Neuronal stem cell (in vitro differentiated cells): ENCODE measurements around the gene LACC1.
A peak's percentile ranks its signal among the peaks of the same experiment; 100 is the strongest.

Experiments used
- DNase-seq: peaks from one replicate; pipeline ENCODE4 v3.0.0-alpha.2; 2013; ENCODE audit warnings: low spot score
- H2AFZ ChIP-seq: one replicate; pipeline ENCODE4 v1.6.1; 2013; ENCODE audit warnings: mild to moderate bottlenecking, low read length, inconsistent platforms
- H2AK5ac ChIP-seq: 2 replicates; pipeline ENCODE4 v1.6.1; 2013; ENCODE audit warnings: low read depth, mild to moderate bottlenecking, inconsistent platforms, low read length, moderate library complexity, mixed read lengths
- H2BK120ac ChIP-seq: 2 replicates; pipeline ENCODE4 v1.6.1; 2013; ENCODE audit warnings: low read depth, mild to moderate bottlenecking, inconsistent platforms, low read length, moderate library complexity, mixed read lengths
- H2BK12ac ChIP-seq: one replicate; pipeline ENCODE4 v1.6.1; 2013; ENCODE audit warnings: low read length, inconsistent platforms
- H2BK15ac ChIP-seq: 2 replicates; pipeline ENCODE4 v1.6.1; 2013; ENCODE audit warnings: mild to moderate bottlenecking, low read length, inconsistent platforms, mixed read lengths
- H2BK5ac ChIP-seq: one replicate; pipeline ENCODE4 v1.6.1; 2013; ENCODE audit warnings: inconsistent platforms, mild to moderate bottlenecking, low read length, moderate library complexity
- H3K14ac ChIP-seq: one replicate; pipeline ENCODE4 v1.6.1; 2013; ENCODE audit warnings: low read length, inconsistent platforms
- H3K18ac ChIP-seq: 2 replicates; pipeline ENCODE4 v1.6.1; 2013; ENCODE audit warnings: low read length, inconsistent platforms
- H3K23ac ChIP-seq: 2 replicates; pipeline ENCODE4 v1.6.1; 2013; ENCODE audit warnings: low read depth, mild to moderate bottlenecking, mixed read lengths, low read length, inconsistent platforms; ENCODE audit not compliant: poor library complexity
- H3K27ac ChIP-seq: replicated peaks from 3 replicates; pipeline ENCODE4 v1.5.1; 2013; ENCODE audit warnings: low read length, inconsistent platforms
- H3K27me3 ChIP-seq, 3 experiments: 2 replicates each; pipeline ENCODE4 v1.6.1; 2013; ENCODE audit warnings: low read length in 3 of 3, mild to moderate bottlenecking in 2 of 3, inconsistent platforms in 1 of 3, low read depth in 1 of 3, mixed read lengths in 1 of 3, moderate library complexity in 1 of 3; ENCODE audit not compliant: control insufficient read depth in 3 of 3, insufficient read depth in 3 of 3
- H3K36me3 ChIP-seq, 2 donors: replicated peaks in 1 of 2; 2 replicates each; pipeline ENCODE4 v1.6.1; 2013; ENCODE audit warnings: low read length in 2 of 2; ENCODE audit not compliant: control insufficient read depth in 2 of 2, insufficient read depth in 2 of 2
- H3K4ac ChIP-seq: 2 replicates; pipeline ENCODE4 v1.6.1; 2013; ENCODE audit warnings: inconsistent platforms, mild to moderate bottlenecking, low read length, moderate library complexity
- H3K4me1 ChIP-seq, 2 donors: 1 replicate in 1 of 2; 2 replicates in 1 of 2; pipeline ENCODE4 v1.6.1; 2013; ENCODE audit warnings: low read length in 2 of 2, low read depth in 1 of 2; ENCODE audit not compliant: control insufficient read depth in 2 of 2, insufficient read depth in 1 of 2
- H3K4me2 ChIP-seq: one replicate; pipeline ENCODE4 v1.6.1; 2013; ENCODE audit warnings: mild to moderate bottlenecking, low read length, inconsistent platforms; ENCODE audit not compliant: insufficient read depth, poor library complexity, severe bottlenecking
- H3K4me3 ChIP-seq, 2 donors: 2 replicates each; pipeline ENCODE4 v1.5.1; 2013; ENCODE audit warnings: low read length in 2 of 2, mild to moderate bottlenecking in 2 of 2, inconsistent platforms in 1 of 2, moderate library complexity in 1 of 2
- H3K79me1 ChIP-seq: one replicate; pipeline ENCODE4 v1.6.1; 2013; ENCODE audit warnings: low read depth, mild to moderate bottlenecking, inconsistent platforms, low read length, moderate library complexity
- H3K9ac ChIP-seq: one replicate; pipeline ENCODE4 v1.6.1; 2013; ENCODE audit warnings: mild to moderate bottlenecking, low read depth, low read length, inconsistent platforms; ENCODE audit not compliant: poor library complexity
- H3K9me3 ChIP-seq, 2 donors: replicated peaks in 1 of 2; 2 replicates each; pipeline versions ENCODE3 to v1.6.1; 2013; ENCODE audit warnings: low read length in 2 of 2, mild to moderate bottlenecking in 2 of 2, inconsistent platforms in 1 of 2, low read depth in 1 of 2, mixed read lengths in 1 of 2, moderate library complexity in 1 of 2; ENCODE audit not compliant: control insufficient read depth in 2 of 2, insufficient read depth in 1 of 2
- H4K8ac ChIP-seq: one replicate; pipeline ENCODE4 v1.6.1; 2013; ENCODE audit warnings: low read depth, mild to moderate bottlenecking, inconsistent platforms, low read length, moderate library complexity
- H4K91ac ChIP-seq: one replicate; pipeline ENCODE4 v1.6.1; 2013; ENCODE audit warnings: low read length, low read depth, mild to moderate bottlenecking, inconsistent platforms; ENCODE audit not compliant: poor library complexity
- WGBS, 2 donors: extraction: QIAGEN DNeasy Blood & Tissue Kit; methylation state at CpG; one replicate each; pipeline ENCODE4 v1.1.7; 2013; ENCODE audit warnings: missing lambda C conversion rate in 2 of 2, mixed read lengths in 1 of 2; ENCODE audit not compliant: insufficient read length in 2 of 2, insufficient replicate concordance in 1 of 2; ENCODE audit errors: extremely low coverage in 2 of 2; 5-methylcytosine and 5-hydroxymethylcytosine counted together

Gene LACC1

GRCh38 chr13:43911278-43911677 is 31.6 kb downstream of the LACC1 start:
- Histone ChIP-seq H3K27ac (no peak overlapping the region), H4K8ac (no peak overlapping the region), H2AFZ (peak overlapping the region; percentile 34), H2AK5ac (no peak overlapping the region), H2BK5ac (no peak overlapping the region), H3K18ac (no peak overlapping the region), H3K4me3 (no peak overlapping the region), H3K27me3 (peaks cover 0 to 2% (median 0%) of the 10 kb centered on the region in 3 experiments), H3K23ac (no peak overlapping the region), H4K91ac (no peak overlapping the region), H3K79me1 (no peaks in the 10 kb centered on the region), H2BK12ac (no peak overlapping the region), H2BK120ac (no peak overlapping the region), H2BK15ac (no peak overlapping the region), H3K9ac (no peak overlapping the region), H3K4me2 (no peak overlapping the region), H3K9me3 (no peaks in the 10 kb centered on the region), H3K4me1 (peaks cover 0 to 2% of the 10 kb centered on the region in 2 donors), H3K4ac (no peak overlapping the region), H3K36me3 (no peaks in the 10 kb centered on the region), H3K14ac (no peak overlapping the region)
- DNase-seq, result no peak
- WGBS, 2 donors, result no CpG with 5 or more reads among the region's 2 CpGs

DNA sequence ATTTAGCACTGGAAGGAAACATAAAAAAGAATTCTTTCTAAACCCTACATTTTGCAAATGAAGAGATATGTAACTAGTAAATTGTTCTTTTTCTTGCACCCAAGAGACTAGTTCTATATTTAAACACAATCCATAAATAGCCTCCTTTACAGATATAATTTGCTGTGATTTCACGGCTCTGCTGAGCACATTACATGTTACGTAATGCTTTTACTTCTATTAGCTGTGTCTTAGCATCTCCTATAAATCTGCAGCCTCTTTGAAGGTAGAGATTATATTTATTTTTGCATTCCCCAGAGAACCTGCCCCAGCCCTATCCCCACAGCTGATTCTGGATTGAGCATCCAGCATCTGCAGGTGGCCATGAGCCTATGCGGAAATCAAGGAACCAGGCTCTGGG is 32.2 kb downstream of the LACC1 start:
- Histone ChIP-seq H2BK12ac (no peak overlapping the region), H3K9me3 (no peaks in the 10 kb centered on the region), H2BK15ac (no peak overlapping the region), H3K4ac (no peak overlapping the region), H4K8ac (no peak overlapping the region), H3K27ac (no peak overlapping the region), H3K18ac (no peak overlapping the region), H3K14ac (no peak overlapping the region), H3K4me3 (no peak overlapping the region), H3K23ac (no peak overlapping the region), H3K27me3 (peaks cover 0 to 2% (median 0%) of the 10 kb centered on the region in 3 experiments), H3K4me2 (no peak overlapping the region), H2BK5ac (no peak overlapping the region), H3K36me3 (no peaks in the 10 kb centered on the region), H2AK5ac (no peak overlapping the region), H2AFZ (no peak overlapping the region), H3K79me1 (no peaks in the 10 kb centered on the region), H3K9ac (no peak overlapping the region), H2BK120ac (no peak overlapping the region), H3K4me1 (peaks cover 0 to 2% of the 10 kb centered on the region in 2 donors), H4K91ac (no peak overlapping the region)
- no CpG with 5 or more reads among the region's 3 CpGs for WGBS, 2 donors
- DNase-seq, result no peak

DNA sequence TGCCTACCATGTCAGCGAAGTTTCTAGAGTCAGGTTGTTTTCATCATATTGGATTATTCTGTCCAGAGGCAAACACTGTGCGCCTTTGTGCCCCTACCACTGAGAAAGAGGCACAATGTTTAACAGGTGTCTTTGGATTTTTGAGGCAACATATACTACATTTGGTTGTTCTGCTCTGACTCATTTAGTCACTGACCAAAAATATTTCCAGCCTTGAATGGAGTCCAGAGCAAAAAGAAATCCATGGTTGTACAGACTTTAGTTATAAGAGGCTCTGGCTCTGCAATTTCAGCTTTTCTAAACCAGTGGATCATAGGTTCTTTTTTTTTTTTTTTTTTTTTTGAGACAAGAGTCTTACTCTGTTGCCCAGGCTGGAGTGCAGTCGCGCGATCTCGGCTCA is 35.7 kb downstream of the LACC1 start:
- Histone ChIP-seq H3K4me2 (no peak overlapping the region), H3K79me1 (no peaks in the 10 kb centered on the region), H2BK120ac (no peak overlapping the region), H3K9me3 (no peaks in the 10 kb centered on the region), H2BK15ac (no peak overlapping the region), H2BK5ac (no peak overlapping the region), H2BK12ac (no peak overlapping the region), H3K9ac (no peak overlapping the region), H3K4me3 (no peak overlapping the region), H3K27me3 (peaks cover 0 to 5% (median 0%) of the 10 kb centered on the region in 3 experiments), H2AK5ac (no peak overlapping the region), H3K4ac (no peak overlapping the region), H3K14ac (no peak overlapping the region), H4K8ac (no peak overlapping the region), H3K27ac (no peak overlapping the region), H3K36me3 (no peaks in the 10 kb centered on the region), H3K18ac (no peak overlapping the region), H3K4me1 (peaks cover 0 to 2% of the 10 kb centered on the region in 2 donors), H3K23ac (no peak overlapping the region), H2AFZ (no peak overlapping the region), H4K91ac (no peak overlapping the region)
- WGBS, 2 donors, result no CpG with 5 or more reads among the region's 6 CpGs
- no peak for DNase-seq

DNA sequence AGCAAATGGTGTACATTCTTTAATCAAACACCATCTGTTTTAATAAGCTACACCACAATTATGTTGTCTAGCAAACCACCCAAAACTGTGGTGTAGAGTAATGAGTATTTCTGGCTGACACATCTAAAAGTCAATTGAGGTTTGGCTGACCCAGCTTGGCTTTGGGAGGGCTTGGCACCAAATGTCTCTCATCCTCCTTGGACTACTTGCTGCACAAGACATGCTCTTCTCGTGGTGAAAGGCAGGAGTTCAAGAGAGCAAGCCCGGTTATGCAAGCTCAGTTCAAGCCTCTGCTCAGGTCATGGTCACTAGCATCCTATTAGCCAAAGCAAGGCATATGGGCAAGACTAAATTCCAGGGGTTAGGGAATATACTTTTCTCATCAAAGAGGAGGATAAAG is 37.1 kb downstream of the LACC1 start:
- no peak for DNase-seq
- Histone ChIP-seq H2BK120ac (no peak overlapping the region), H2BK15ac (no peak overlapping the region), H3K4me1 (no peaks in the 10 kb centered on the region), H3K36me3 (no peaks in the 10 kb centered on the region), H3K9me3 (no peaks in the 10 kb centered on the region), H3K14ac (no peak overlapping the region), H3K18ac (no peak overlapping the region), H2BK12ac (no peak overlapping the region), H3K9ac (no peak overlapping the region), H3K23ac (no peak overlapping the region), H3K4me2 (no peak overlapping the region), H2BK5ac (no peak overlapping the region), H3K27ac (no peak overlapping the region), H3K4me3 (no peak overlapping the region), H4K8ac (no peak overlapping the region), H3K4ac (no peak overlapping the region), H2AFZ (no peak overlapping the region), H4K91ac (no peak overlapping the region), H3K79me1 (no peaks in the 10 kb centered on the region), H2AK5ac (no peak overlapping the region), H3K27me3 (peaks cover 0 to 5% (median 0%) of the 10 kb centered on the region in 3 experiments)
- no CpG with 5 or more reads among the region's 2 CpGs for WGBS, 2 donors
